Fibroblast of the aortic adventitia (primary cell): ENCODE results near the gene TMEM134. TPM values are rescaled to one million over a fixed set of nuclear protein-coding genes. Genes with fewer than 3 reads are reported as not detected.

Experiments used
- DNase-seq: peaks from one replicate; pipeline ENCODE4 v3.0.0-alpha.2; 2010; ENCODE audit warnings: low read depth
- H3K4me3 ChIP-seq: 2 replicates; pipeline ENCODE4 v1.5.1; 2011; ENCODE audit warnings: low read depth, mild to moderate bottlenecking, control low read depth, low read length, moderate library complexity
- CTCF ChIP-seq: IDR thresholded peaks from 2 replicates; pipeline ENCODE4 v1.5.1; 2011; ENCODE audit warnings: mild to moderate bottlenecking, low read length, control low read depth, inconsistent platforms; ENCODE audit not compliant: insufficient read depth
- total RNA-seq: library from RNA; depleted of rRNA; stranded (reverse); fragments of >200 nt; gene quantifications from 2 replicates; pipeline ENCODE4 v1.2.3, GENCODE V29; 2012; ENCODE audit warnings: low replicate concordance

Gene TMEM134
- total RNA-seq, 1 donor: 27.9 TPM

DNA sequence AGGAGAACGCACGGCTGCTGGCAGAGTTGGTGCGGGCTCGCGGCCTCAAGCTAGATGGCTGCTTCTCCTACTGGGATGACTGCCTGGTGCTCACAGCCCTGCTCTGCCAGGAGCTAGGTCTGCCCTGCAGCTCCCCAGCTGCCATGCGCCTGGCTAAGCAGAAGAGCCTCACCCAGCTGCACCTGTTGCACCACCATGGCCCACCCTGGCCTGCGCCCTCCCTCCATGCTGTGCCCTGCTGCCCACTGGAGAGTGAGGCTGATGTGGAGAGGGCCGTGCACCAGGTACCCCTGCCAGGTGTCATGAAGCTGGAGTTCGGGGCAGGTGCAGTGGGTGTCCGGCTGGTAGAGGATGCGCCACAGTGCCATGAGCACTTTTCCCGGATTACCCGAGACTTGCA is 45.6 kb downstream of the TMEM134 start:
- no peak for DNase-seq
- TF ChIP-seq CTCF: no peak
- no peak overlapping the region for H3K4me3 ChIP-seq

DNA sequence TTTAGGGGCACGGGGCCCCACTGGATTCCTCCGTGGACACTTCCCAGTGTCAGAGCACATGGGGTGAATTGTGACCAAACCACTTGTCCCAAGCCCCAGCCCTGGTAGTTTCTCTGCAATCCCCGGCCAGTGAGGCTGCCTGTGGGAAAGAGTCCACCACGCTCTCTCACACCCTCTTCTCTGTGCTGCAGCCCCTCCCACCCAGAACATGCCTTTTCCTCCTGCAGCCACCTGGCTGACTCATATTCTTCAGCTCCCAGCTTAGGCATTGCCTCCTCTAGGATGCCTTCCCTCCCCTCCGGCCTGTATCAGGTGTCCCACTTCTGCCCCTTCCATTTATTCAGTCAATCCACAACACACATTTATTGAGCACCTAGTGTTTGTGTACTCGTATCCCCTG is 46.2 kb downstream of the TMEM134 start:
- no peak for TF ChIP-seq CTCF
- no peak for DNase-seq
- no peak overlapping the region for H3K4me3 ChIP-seq

- no peak for TF ChIP-seq CTCF
- DNase-seq: no peak
- H3K4me3 ChIP-seq: peak overlapping the region; percentile 17
Observed at GRCh38 chr11:67421430-67422031, 47.5 kb downstream of the TMEM134 start.

GRCh38 chr11:67420646-67421429 is 48.2 kb downstream of the TMEM134 start:
- no peak for TF ChIP-seq CTCF
- peak; percentile 74 for DNase-seq
- H3K4me3 ChIP-seq: peak overlapping the region; percentile 61

DNA sequence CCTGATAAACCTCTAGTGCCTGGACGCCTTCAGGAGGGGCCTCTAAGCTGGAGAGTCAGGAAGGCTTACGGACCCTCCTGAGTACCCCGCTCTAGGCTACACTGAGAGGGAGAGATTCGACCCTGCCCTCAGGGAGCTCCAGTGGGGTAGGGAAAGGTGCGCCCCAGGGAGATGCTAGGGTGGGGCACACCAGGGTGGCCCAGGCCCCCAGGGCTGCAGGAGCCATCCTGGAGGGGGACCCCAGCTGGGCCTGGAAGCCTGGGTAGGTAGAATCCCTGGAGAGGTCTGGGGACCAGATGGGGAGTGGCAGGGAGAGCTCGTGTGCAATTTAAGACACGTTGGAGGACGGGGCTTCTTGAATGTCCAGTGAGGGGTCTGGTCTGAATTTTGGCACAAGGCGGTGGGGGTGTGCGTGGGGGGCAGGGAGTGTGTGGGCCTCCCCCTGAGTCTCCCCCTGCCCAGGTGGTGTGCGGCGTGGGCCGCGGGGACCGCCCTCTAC is 48.9 kb downstream of the TMEM134 start:
- H3K4me3 ChIP-seq: peak overlapping the region; percentile 61
- no peak for DNase-seq
- TF ChIP-seq CTCF: no peak

- no peak for TF ChIP-seq CTCF
- no peak for DNase-seq
Observed at GRCh38 chr11:67419325-67420049, 49.6 kb downstream of the TMEM134 start.

More at GRCh38 chr11:67419325-67420049, 49.6 kb downstream of the TMEM134 start:
- H3K4me3 ChIP-seq: no peak overlapping the region
